Epithelial cell of proximal tubule (primary cell): ENCODE results near the gene PNMA8A. TPM values are rescaled to one million over a fixed set of nuclear protein-coding genes. Genes with fewer than 3 reads are reported as not detected.
"Not testable (repeated sequence)": the region's sequence is repeated elsewhere in the genome, so short reads cannot be mapped to it uniquely, and the experiment has no call there.

Experiments
- DNase-seq: peaks from one replicate; pipeline ENCODE4 v3.0.0-alpha.2; 2011; ENCODE audit warnings: low read depth
- H3K4me3 ChIP-seq: 2 replicates; pipeline ENCODE4 v1.5.1; 2011; ENCODE audit warnings: low read depth, mild to moderate bottlenecking, low read length
- total RNA-seq: library from RNA; depleted of rRNA; stranded (reverse); fragments of >200 nt; gene quantifications from 2 replicates; pipeline ENCODE4 v1.2.3, GENCODE V29; 2015
- TF ChIP-seq, protein P1 (sequence below): conservative IDR thresholded peaks from 2 replicates; pipeline ENCODE4 v1.5.1; 2012; ENCODE audit warnings: low read depth, mild to moderate bottlenecking, low read length

Gene PNMA8A
- total RNA-seq, 1 donor from 2014 or later = 4.3 TPM

DNA sequence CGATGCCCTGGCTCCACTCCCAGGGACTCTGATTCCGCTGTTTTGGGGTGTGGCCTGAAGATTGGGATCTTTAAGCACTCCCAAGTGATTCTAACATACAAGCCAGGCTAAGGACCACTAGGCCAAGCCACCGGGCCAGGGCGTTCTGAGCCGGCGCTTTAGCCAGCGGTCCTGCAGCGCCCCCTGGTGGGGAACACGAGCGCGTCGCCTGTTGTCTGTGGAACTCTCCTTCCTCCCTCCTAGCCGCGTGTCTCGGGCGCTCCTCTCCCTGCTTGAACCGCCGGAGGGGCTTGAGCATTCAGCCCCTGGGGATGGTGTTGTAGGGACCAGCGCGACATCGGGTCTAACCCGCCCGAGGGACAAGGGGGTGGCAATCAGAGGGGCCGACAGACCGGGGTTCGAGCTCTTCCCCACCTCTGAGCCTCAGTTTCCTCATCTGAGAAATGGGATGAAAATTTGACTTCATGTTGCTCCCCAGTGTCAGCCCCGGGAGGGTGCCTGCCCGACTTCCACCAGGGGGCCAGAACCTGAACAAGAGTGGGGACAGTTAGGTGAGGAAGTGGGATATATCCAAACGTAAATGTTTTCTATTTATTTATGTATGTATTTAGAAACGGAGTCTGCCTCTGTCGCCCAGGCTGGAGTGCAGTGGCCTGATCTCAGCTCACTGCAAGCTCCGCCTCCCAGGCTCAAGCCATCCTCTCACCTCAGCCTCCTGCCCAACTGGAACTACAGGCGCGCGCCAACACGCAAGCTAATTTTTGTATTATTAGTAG, 42.3 kb upstream of the PNMA8A start:
- no peak overlapping the region for H3K4me3 ChIP-seq
- no peak for DNase-seq
- TF ChIP-seq, protein P1, sequence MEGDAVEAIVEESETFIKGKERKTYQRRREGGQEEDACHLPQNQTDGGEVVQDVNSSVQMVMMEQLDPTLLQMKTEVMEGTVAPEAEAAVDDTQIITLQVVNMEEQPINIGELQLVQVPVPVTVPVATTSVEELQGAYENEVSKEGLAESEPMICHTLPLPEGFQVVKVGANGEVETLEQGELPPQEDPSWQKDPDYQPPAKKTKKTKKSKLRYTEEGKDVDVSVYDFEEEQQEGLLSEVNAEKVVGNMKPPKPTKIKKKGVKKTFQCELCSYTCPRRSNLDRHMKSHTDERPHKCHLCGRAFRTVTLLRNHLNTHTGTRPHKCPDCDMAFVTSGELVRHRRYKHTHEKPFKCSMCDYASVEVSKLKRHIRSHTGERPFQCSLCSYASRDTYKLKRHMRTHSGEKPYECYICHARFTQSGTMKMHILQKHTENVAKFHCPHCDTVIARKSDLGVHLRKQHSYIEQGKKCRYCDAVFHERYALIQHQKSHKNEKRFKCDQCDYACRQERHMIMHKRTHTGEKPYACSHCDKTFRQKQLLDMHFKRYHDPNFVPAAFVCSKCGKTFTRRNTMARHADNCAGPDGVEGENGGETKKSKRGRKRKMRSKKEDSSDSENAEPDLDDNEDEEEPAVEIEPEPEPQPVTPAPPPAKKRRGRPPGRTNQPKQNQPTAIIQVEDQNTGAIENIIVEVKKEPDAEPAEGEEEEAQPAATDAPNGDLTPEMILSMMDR = peak; percentile 92

DNA sequence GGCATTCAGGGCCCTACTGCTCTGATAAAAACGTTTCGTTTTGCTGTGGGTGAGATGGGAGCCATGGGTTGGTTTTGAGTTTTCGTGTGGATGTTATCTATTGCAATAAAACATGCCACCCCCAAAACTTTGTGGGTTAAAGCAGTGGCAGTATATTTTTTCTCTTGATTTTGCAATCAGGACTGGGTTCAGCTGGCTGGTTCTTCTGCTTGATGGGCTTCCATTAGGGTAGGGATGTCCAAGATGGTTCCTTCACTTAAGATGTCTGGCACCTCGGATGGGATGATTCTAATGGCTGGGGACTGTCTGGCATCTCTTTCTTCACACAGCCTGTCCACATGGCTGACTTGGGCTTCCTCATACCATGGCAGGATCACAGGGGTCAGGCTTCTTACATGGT, 39.9 kb upstream of the PNMA8A start:
- no peak overlapping the region for H3K4me3 ChIP-seq
- TF ChIP-seq, protein P1 = no peak
- no peak for DNase-seq

DNA sequence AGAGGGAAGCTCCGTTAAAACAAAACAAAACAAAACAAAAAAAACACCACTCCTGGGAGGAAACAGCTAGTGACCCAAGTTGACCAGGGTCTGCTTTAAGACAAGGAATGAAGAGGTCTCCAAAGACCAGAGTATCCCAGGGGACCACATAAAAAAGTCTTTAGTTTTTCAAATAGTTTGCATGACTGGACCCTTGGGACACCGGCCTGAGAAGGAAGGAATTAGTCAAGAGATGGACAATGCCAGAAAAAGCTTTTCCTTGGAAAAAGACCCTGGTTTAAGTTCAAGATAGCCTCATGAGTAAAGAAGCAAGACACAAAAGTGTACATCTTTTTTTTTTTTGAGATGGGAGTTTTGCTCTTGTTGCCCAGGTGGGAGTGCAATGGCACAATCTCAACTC, 36.8 kb upstream of the PNMA8A start:
- TF ChIP-seq, protein P1 = no peak
- H3K4me3 ChIP-seq = no peak overlapping the region
- no peak for DNase-seq

DNA sequence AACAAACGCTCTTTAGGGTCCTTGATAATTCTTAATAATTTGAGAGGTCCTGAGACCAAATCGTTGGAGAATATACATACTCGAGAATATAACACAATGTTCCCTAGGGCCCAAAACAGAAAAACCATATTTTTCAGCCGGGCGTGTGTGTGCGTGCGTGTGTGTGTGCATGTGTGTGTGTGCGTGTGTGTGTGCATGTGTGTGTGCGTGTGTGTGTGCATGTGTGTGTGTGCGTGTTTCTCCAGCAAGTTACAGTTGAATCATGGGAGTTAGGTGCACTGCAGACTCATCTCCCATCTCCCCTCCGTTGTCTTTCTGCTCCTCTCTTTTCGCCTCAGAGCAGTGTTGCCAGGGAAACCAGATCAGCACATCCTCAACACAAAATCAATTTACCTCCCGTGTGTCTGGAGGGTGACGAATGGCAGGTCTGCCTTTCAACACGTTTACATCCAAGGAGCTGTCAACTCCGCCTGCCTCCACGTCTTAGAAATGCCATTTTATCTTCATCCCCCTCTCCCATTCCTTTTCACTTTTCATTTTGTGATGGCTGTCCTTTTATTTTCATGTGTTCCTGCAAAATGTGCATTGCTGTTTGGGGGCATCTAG, 32.6 kb upstream of the PNMA8A start:
- no peak overlapping the region for H3K4me3 ChIP-seq
- TF ChIP-seq, protein P1 = no peak
- no peak for DNase-seq

DNA sequence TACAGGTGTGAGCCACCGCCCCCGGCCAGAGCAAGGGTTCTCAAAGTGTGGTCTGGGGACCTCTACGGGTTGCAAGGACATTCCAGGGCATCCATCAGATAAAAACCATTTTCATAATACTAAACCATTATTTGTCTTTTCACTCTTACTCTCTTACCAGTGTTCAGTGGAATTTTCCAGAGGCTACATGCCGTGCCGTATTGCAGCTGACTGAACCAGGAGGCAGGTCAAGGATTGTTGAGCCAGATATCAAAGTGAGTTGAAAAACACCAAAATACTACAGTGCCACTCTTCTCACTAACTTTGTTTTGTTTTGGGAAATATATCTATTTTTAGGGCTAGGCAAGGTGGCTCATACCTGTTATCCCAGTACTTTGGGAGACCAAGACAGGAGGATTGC, 31.5 kb upstream of the PNMA8A start:
- no peak for DNase-seq
- no peak overlapping the region for H3K4me3 ChIP-seq
- TF ChIP-seq, protein P1 = no peak

DNA sequence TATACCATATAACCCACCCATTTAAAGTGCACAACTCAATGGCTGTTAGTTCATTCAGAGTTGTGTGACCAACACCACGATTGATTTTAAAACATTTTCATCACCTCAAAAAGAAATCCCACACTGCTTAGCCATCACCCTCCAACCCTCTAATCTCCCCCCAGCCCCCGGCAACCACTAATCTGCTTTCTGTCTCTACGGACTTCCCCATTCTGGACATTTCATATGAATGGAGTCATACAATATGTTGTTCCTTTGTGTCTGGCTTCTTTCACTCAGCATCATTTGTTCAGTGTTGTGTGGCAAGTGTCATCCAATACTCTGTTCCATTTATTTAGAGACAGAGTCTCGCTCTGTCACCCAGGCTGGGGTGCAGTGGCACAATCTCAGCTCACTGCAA, 28.3 kb upstream of the PNMA8A start:
- no peak for DNase-seq
- H3K4me3 ChIP-seq = no peak overlapping the region
- TF ChIP-seq, protein P1 = no peak

DNA sequence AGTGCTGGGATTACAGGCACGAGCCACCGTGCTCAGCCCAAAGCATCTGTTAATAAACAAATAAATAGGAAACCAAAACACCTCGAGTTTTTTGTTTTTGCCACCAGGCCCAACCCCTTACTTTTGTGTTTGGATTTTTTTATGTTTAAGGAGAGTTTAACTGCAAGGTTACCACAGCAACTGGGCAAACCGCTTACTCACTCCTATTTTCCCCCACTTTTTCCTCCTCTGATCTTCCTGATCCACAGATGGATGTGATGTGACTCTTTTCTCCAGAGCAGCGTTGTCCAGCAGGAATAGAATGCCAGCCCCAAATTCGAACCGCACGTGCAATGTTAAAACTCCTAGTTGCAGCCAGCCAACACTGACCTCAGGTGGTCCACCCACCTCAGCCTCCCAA, 26.4 kb upstream of the PNMA8A start:
- H3K4me3 ChIP-seq = no peak overlapping the region
- no peak for DNase-seq
- TF ChIP-seq, protein P1 = no peak

DNA sequence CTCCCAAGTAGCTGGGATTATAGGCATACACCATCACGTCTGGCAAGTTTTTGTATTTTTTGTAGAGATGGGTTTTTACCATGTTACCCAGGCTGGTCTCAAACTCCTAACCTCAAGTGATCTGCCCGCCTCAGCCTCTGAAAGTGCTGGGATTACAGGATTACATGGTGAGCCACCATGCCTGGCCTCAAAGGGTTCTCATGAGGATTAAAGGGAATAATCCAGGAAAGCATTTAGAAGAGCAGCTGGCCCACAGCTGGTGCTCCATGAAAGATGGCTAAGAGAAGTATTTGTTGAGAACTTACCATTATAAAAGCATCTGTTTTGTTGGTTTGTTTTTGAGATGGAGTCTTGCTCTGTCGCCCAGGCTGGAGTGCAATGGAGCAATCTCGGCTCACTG, 25.5 kb upstream of the PNMA8A start:
- H3K4me3 ChIP-seq, DNase-seq: not testable (repeated sequence)
